GM21447 (cell line): ENCODE measurements around the gene AGBL2.
"Not testable (repeated sequence)": the region's sequence is repeated elsewhere in the genome, so short reads cannot be mapped to it uniquely, and the experiment has no call there.

ENCODE experiments used
- ATAC-seq: cut with Tn5 transposase; IDR thresholded peaks from one replicate; pipeline ENCODE4 v1.9.1; 2021; ENCODE audit not compliant: unreplicated experiment

The AGBL2 gene

GRCh38 chr11:47689480-47689879, 25.7 kb downstream of the AGBL2 start:
- ATAC-seq = no peak

- no peak for ATAC-seq
Measured at GRCh38 chr11:47688991-47689390, 26.2 kb downstream of the AGBL2 start.

- no peak for ATAC-seq
Measured at GRCh38 chr11:47688111-47688510, 27.1 kb downstream of the AGBL2 start.

GRCh38 chr11:47686704-47687103, 28.5 kb downstream of the AGBL2 start:
- ATAC-seq = not testable (repeated sequence)

GRCh38 chr11:47686151-47686550, 29.0 kb downstream of the AGBL2 start:
- no peak for ATAC-seq

GRCh38 chr11:47675851-47676250, 39.3 kb downstream of the AGBL2 start:
- ATAC-seq = no peak

GRCh38 chr11:47672283-47672730, 42.9 kb downstream of the AGBL2 start:
- ATAC-seq = no peak

- no peak for ATAC-seq
Measured at GRCh38 chr11:47669856-47670255, 45.3 kb downstream of the AGBL2 start.

- no peak for ATAC-seq
Measured at GRCh38 chr11:47668665-47669064, 46.5 kb downstream of the AGBL2 start.

GRCh38 chr11:47667555-47667954, 47.6 kb downstream of the AGBL2 start:
- no peak for ATAC-seq

GRCh38 chr11:47667135-47667534, 48.0 kb downstream of the AGBL2 start:
- ATAC-seq = no peak

GRCh38 chr11:47664936-47665335, 50.2 kb downstream of the AGBL2 start:
- ATAC-seq = not testable (repeated sequence)

GRCh38 chr11:47661245-47661644, 53.9 kb downstream of the AGBL2 start:
- no peak for ATAC-seq

GRCh38 chr11:47659276-47659675, 55.9 kb downstream of the AGBL2 start:
- ATAC-seq = no peak

GRCh38 chr11:47656260-47656885, 58.8 kb downstream of the AGBL2 start:
- ATAC-seq = no peak

- no peak for ATAC-seq
Measured at GRCh38 chr11:47651818-47652469, 63.2 kb downstream of the AGBL2 start.

- ATAC-seq = no peak
Measured at GRCh38 chr11:47649276-47649675, 65.9 kb downstream of the AGBL2 start.

GRCh38 chr11:47646019-47646418, 69.2 kb downstream of the AGBL2 start:
- ATAC-seq = no peak

- ATAC-seq = no peak
Measured at GRCh38 chr11:47645500-47645899, 69.7 kb downstream of the AGBL2 start.

GRCh38 chr11:47642099-47642855, 72.9 kb downstream of the AGBL2 start, which contains the start of gene MTCH2:
TSS of gene MTCH2 (minus strand) at chr11:47642559. CDS start at chr11:47642465, 94 bp downstream.
- peak; percentile 89 for ATAC-seq

GRCh38 chr11:47641600-47642098, 73.5 kb downstream of the AGBL2 start:
- no peak for ATAC-seq

GRCh38 chr11:47640506-47640905, 74.7 kb downstream of the AGBL2 start:
- ATAC-seq = not testable (repeated sequence)
